HG02588 (cell line): ENCODE data around the gene RGS13.

Experiments used
- ATAC-seq: cut with Tn5 transposase; IDR thresholded peaks from one replicate; pipeline ENCODE4 v1.9.1; 2021; ENCODE audit warnings: mild to moderate bottlenecking, moderate library complexity; ENCODE audit not compliant: unreplicated experiment

RGS13 gene

GRCh38 chr1:192635939-192636338 is at the start of gene RGS13:
Gene RGS13, plus strand, starts transcription at chr1:192636147. Its CDS starts 8,188 bp downstream, at chr1:192644335.
- no peak for ATAC-seq

- ATAC-seq: no peak
Observed at GRCh38 chr1:192587386-192588266, 48.3 kb upstream of the RGS13 start.

DNA sequence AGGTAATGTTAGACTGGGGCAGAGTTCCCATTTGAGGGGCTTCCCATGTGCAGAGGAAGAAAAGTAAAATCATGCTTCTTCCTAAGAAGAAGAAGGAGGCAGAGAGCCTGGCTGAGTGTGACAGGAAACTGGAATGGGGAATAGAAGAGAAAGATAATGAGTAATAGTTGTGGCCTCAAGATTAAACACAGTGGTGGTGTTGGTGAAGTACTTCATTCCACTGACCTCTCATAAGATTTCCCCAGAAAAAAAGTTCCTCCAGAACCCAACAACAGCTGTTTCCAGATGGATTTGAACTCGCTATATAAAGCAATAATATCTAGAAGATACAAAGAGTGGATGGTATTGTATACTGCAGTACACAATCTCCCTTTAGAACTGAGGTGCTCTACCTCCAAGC is 47.4 kb upstream of the RGS13 start:
- no peak for ATAC-seq

GRCh38 chr1:192589813-192590212 is 46.1 kb upstream of the RGS13 start:
- ATAC-seq: no peak

- ATAC-seq: no peak
Observed at GRCh38 chr1:192592517-192592916, 43.4 kb upstream of the RGS13 start.

- no peak for ATAC-seq
Observed at GRCh38 chr1:192592981-192593708, 42.8 kb upstream of the RGS13 start.

DNA sequence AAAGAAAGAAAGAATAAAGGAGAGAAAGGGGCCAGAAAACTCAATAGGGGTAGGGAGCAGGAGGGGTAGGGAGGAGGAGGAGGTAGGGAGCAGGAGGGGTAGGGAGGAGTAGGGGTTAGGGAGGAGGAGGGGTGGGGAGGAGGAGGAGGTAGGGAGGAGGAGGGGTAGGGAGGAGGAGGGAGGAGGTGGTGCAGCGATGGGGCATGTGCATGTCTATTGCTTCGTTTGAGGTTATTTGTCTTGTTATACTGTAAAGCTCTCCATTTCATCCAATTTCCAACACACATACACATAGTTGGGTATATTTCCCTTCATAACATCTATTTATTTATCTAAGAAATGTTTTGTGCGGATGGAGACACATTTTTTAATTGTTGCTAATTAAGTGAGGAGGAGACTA is 40.6 kb upstream of the RGS13 start:
- ATAC-seq: no peak

- ATAC-seq: no peak
Observed at GRCh38 chr1:192598589-192598988, 37.4 kb upstream of the RGS13 start.

GRCh38 chr1:192600275-192600674 is 35.7 kb upstream of the RGS13 start:
- ATAC-seq: no peak

- ATAC-seq: peak; percentile 46
Observed at GRCh38 chr1:192601143-192601542, 34.8 kb upstream of the RGS13 start.

- peak; percentile 33 for ATAC-seq
Observed at GRCh38 chr1:192601567-192601966, 34.4 kb upstream of the RGS13 start.

GRCh38 chr1:192602757-192603156 is 33.2 kb upstream of the RGS13 start:
- no peak for ATAC-seq

GRCh38 chr1:192603218-192603787 is 32.6 kb upstream of the RGS13 start:
- no peak for ATAC-seq

DNA sequence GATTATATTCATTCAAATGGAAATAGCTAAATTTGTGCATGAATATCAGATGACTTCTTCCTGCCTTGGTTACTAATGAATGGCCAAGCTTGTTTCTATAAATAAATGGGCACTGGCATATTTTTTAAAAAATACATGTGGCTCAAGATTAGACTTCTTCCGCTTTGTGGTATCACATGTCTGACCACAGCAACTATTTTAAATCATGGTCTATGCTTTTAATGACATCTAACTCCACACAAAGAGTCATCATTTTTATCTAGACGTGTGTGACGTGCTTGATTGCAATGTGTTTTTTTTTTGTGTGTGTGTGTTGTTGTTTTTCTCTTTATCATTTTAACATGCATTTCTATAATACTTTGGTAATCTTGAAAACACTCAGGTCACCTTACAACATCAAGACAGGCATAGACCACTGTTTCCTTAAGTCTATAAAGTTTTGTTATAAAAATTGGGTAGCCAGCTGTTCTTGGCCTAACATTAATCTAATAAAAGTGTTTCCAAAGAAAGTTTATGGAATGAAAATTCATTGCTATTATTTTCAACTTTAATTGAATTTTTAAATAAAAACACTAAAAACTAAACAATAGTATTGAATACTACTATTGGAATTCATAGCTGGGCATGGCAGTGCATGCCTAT is 30.8 kb upstream of the RGS13 start:
- peak; percentile 29 for ATAC-seq

GRCh38 chr1:192608671-192609070 is 27.3 kb upstream of the RGS13 start:
- no peak for ATAC-seq

DNA sequence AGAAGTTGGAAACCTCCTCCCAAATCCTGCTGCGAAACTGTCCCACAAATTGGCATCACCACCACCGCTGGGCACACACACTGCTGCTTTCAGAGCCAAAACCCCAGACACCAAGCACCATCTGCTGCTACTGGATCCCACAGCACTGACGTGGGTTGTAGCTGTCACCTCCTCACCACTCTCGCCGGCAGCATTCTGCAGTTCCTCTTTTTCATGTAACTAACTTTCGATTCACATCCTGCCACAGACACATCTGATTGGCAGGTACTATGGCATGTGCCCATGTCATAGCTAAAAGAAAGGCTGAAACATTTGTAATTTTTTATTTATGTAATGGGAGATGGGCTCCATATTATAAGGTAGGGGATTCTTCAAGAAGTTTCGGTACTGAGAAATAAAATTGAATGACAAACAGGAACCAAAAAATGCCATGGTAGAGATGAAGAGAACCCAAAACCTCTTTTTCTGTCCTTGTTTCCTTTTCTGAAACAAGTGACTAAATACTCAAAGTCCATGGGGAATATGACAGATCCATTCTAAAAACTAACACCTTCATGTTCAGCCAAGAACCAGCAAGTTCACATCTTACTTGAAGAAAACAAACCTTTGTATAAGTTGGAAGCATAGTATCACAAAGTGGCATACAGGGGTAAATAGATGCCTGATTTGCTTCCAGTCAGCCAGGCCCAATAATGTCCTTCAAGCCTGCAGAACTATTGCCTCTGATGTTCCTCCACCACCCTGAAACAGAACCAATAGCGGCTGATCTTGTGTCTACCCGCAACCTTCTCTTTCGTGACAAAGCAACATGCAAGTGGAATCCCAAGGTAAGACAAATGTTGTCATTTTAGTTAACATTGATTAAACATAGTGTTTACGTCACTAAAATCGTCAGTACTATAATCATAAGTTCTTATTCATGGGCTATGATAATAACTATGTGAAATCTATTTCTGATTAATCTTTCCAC is 26.6 kb upstream of the RGS13 start:
- ATAC-seq: peak; percentile 98

DNA sequence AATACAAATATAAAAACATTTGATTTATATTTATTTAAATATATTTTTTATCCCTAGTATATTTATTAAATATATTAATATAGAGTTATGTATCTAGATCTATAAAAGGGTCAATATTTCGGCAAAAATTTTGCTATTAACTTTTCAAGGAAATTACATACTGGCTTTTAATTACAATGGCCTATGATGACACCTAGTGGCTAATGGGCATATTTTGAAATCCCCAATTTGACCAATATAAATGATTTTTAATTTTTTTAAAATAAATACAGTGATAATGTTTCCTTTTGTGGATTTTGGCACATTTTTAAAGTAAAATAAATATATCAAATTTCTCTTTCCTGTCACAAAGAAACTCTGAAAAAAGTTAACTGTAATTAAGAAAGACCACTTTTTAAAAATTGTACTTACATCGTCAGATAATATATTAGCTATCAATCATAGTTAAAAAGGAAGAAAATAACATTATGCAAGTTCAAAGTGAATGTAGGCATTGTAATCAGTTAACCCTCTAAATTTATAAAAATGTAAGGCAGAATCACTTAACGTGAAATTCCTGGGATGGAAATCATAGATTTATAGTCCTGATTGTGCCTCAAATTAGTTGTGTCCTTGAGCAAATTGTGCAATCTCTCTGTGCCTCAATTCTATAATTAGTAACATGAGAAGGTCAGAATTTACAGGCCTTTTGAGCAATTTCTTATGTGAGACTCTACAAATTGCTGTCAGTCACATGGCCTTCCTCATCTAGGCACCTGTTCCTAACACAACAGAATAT is 25.6 kb upstream of the RGS13 start:
- ATAC-seq: no peak

DNA sequence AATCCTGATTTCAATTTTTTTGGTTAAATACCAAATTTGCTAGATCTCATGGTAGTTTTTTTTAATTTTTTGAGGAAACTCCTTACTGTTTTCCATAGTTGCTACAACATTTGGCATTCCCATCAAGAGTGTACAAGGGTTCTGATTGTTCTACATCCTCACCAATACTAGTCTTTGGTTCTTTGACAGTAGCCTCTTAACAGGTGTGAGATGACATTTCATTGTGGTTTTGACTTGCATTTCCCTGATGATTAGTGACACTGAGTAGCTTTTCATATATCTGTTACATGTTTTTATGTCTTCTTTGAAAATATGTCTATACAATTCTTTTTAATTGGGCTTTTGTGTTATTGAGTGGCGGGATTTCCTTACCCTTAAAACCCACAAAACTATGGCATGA is 20.9 kb upstream of the RGS13 start:
- ATAC-seq: peak; percentile 69

- ATAC-seq: no peak
Observed at GRCh38 chr1:192620071-192620635, 15.8 kb upstream of the RGS13 start.
